H54 (cell line): Measurements from ENCODE around the gene TBCK.
"Not testable (repeated sequence)": the region's sequence is repeated elsewhere in the genome, so short reads cannot be mapped to it uniquely, and the experiment has no call there.

Experiments used
- DNase-seq: peaks from one replicate; pipeline ENCODE4 v3.0.0; 2011; ENCODE audit warnings: low spot score, mixed read lengths; ENCODE audit not compliant: insufficient read length
- FAIRE-seq: peaks from 3 replicates; lab custom pipeline; 2011; peaks lifted over from hg19 to GRCh38; lab: Jason Lieb, UNC
- POLR2A ChIP-seq: IDR thresholded peaks from 2 replicates; pipeline ENCODE4 v1.6.1; 2011; ENCODE audit warnings: low read depth, mild to moderate bottlenecking, low read length

Gene TBCK

GRCh38 chr4:106194801-106195200 is 121.2 kb downstream of the TBCK start:
- TF ChIP-seq POLR2A, result no peak
- FAIRE-seq (no peak), DNase-seq (no peak)

GRCh38 chr4:106192131-106192530 is 123.9 kb downstream of the TBCK start:
- TF ChIP-seq POLR2A, result no peak
- FAIRE-seq (no peak), DNase-seq (no peak)

- no peak for FAIRE-seq
- no peak for TF ChIP-seq POLR2A
- DNase-seq, result no peak
Measured at GRCh38 chr4:106186201-106186600, 129.8 kb downstream of the TBCK start.

GRCh38 chr4:106183551-106183950 is 132.5 kb downstream of the TBCK start:
- DNase-seq (no peak), FAIRE-seq (no peak)
- no peak for TF ChIP-seq POLR2A

- TF ChIP-seq POLR2A, result no peak
- FAIRE-seq (no peak), DNase-seq (no peak)
Measured at GRCh38 chr4:106172861-106173260, 143.1 kb downstream of the TBCK start.

- DNase-seq, result no peak
- FAIRE-seq, result no peak
- TF ChIP-seq POLR2A, result no peak
Measured at GRCh38 chr4:106165351-106166010, 150.5 kb downstream of the TBCK start.

- DNase-seq (no peak), FAIRE-seq (no peak)
- no peak for TF ChIP-seq POLR2A
Measured at GRCh38 chr4:106162278-106162677, 153.7 kb downstream of the TBCK start.

GRCh38 chr4:106160560-106160959 is 155.4 kb downstream of the TBCK start:
- no peak for DNase-seq
- TF ChIP-seq POLR2A, result no peak
- no peak for FAIRE-seq

- FAIRE-seq (no peak), DNase-seq (no peak)
- no peak for TF ChIP-seq POLR2A
Measured at GRCh38 chr4:106149911-106150310, 166.1 kb downstream of the TBCK start.

- no peak for TF ChIP-seq POLR2A
- DNase-seq (no peak), FAIRE-seq (no peak)
Measured at GRCh38 chr4:106149026-106149425, 167.0 kb downstream of the TBCK start.

- no peak for FAIRE-seq
- no peak for TF ChIP-seq POLR2A
- no peak for DNase-seq
Measured at GRCh38 chr4:106142616-106143127, 173.3 kb downstream of the TBCK start.

- TF ChIP-seq POLR2A, result no peak
- DNase-seq (no peak), FAIRE-seq (no peak)
Measured at GRCh38 chr4:106140601-106141000, 175.4 kb downstream of the TBCK start.

GRCh38 chr4:106136777-106137331 is 179.2 kb downstream of the TBCK start:
- no peak for FAIRE-seq
- no peak for TF ChIP-seq POLR2A
- no peak for DNase-seq

GRCh38 chr4:106132045-106132444 is 184.0 kb downstream of the TBCK start:
- TF ChIP-seq POLR2A, result no peak
- FAIRE-seq (no peak), DNase-seq (no peak)

GRCh38 chr4:106126062-106126461 is 189.9 kb downstream of the TBCK start:
- TF ChIP-seq POLR2A, result no peak
- FAIRE-seq, result no peak
- no peak for DNase-seq

- not testable (repeated sequence) for DNase-seq, FAIRE-seq
Measured at GRCh38 chr4:106119949-106120555, 196.0 kb downstream of the TBCK start.
